Endothelial cell of umbilical vein (primary cell): ENCODE results near the gene EIF5A2. TPM values are rescaled to one million over a fixed set of nuclear protein-coding genes. Genes with fewer than 3 reads are reported as not detected.

Source experiments
- BruUV-seq: library from RNA; stranded (reverse); fragments of 400-500 nt; replicated peaks from 2 replicates; lab custom pipeline; 2021; lab: Mats Ljungman, UMichigan
- CTCF ChIA-PET: fragments of 300-600, 350-600 bp; sonication (Branson Sonifier 250); formaldehyde crosslinking; loops from one replicate; lab custom pipeline; 2021; ENCODE audit warnings: antibody characterized with exemption, inconsistent platforms; lab: Charles Lee
- POLR2A ChIA-PET: fragments of 300-600, 350-600 bp; sonication (Branson Sonifier 250); formaldehyde crosslinking; loops from one replicate; lab custom pipeline; 2021; ENCODE audit warnings: antibody characterized with exemption, inconsistent platforms; lab: Charles Lee
- DNase-seq: peaks from one replicate; pipeline ENCODE4 v3.0.0-alpha.2; 2011; ENCODE audit warnings: low read depth, low spot score
- FAIRE-seq: peaks from 2 replicates; lab custom pipeline; 2011; peaks lifted over from hg19 to GRCh38; lab: Jason Lieb, UNC
- H2AFZ ChIP-seq: 2 replicates; pipeline ENCODE4 v1.6.0; 2012; ENCODE audit warnings: low read depth, low read length, control low read depth, inconsistent platforms
- H3K27ac ChIP-seq: 2 replicates; pipeline ENCODE4 v1.5.1; 2011; ENCODE audit warnings: low read depth, mild to moderate bottlenecking, control low read depth, low read length, moderate library complexity; ENCODE audit not compliant: insufficient read depth
- H3K27me3 ChIP-seq, 2 experiments: 2 replicates each; pipeline versions ENCODE4 v1.6.0 to v1.6.1; 2011; ENCODE audit warnings: low read length in 2 of 2, mixed read lengths in 1 of 2; ENCODE audit not compliant: control insufficient read depth in 2 of 2, insufficient read depth in 2 of 2
- H3K36me3 ChIP-seq, 2 experiments: 2 replicates in 1 of 2; 3 replicates in 1 of 2; pipeline ENCODE4 v1.5.1; 2011; ENCODE audit warnings: low read length in 2 of 2, mild to moderate bottlenecking in 1 of 2, moderate library complexity in 1 of 2; ENCODE audit not compliant: control insufficient read depth in 2 of 2, insufficient read depth in 2 of 2; ENCODE audit errors: extremely low read depth in 1 of 2
- H3K4me1 ChIP-seq: 3 replicates; pipeline ENCODE4 v1.5.1; 2011; ENCODE audit warnings: mild to moderate bottlenecking, low read length; ENCODE audit not compliant: control insufficient read depth, insufficient read depth; ENCODE audit errors: extremely low read depth
- H3K4me2 ChIP-seq: 2 replicates; pipeline ENCODE4 v1.6.1; 2011; ENCODE audit warnings: low read length, control low read depth, mixed read lengths; ENCODE audit not compliant: insufficient read depth
- H3K4me3 ChIP-seq, 3 experiments: fragments of 200-600 bp in 1 of 3; sonication (generic), shearing (Covaris generic) in 1 of 3; replicated peaks in 1 of 3; 2 replicates each; pipeline ENCODE4 v1.5.1; 2011 to 2016; ENCODE audit warnings: control low read depth in 3 of 3, low read length in 3 of 3, mild to moderate bottlenecking in 2 of 3, inconsistent platforms in 1 of 3, low read depth in 1 of 3, moderate library complexity in 1 of 3; ENCODE audit not compliant: insufficient read depth in 1 of 3
- H3K79me2 ChIP-seq: 2 replicates; pipeline ENCODE4 v1.6.0; 2012; ENCODE audit warnings: low read length, inconsistent platforms; ENCODE audit not compliant: control insufficient read depth, insufficient read depth
- H3K9ac ChIP-seq: replicated peaks from 2 replicates; pipeline ENCODE3; 2011; ENCODE audit warnings: low read length, control low read depth; ENCODE audit not compliant: insufficient read depth; ENCODE audit errors: extremely low read depth
- H3K9me1 ChIP-seq: replicated peaks from 3 replicates; pipeline ENCODE4 v1.6.0; 2011; ENCODE audit warnings: mild to moderate bottlenecking, low read length; ENCODE audit not compliant: control insufficient read depth, insufficient read depth; ENCODE audit errors: extremely low read depth
- H3K9me3 ChIP-seq: replicated peaks from 2 replicates; pipeline ENCODE4 v1.5.1; 2012; ENCODE audit warnings: low read length, inconsistent platforms; ENCODE audit not compliant: control insufficient read depth, insufficient read depth
- H4K20me1 ChIP-seq: replicated peaks from 2 replicates; pipeline ENCODE3; 2011; ENCODE audit warnings: mild to moderate bottlenecking, low read length; ENCODE audit not compliant: control insufficient read depth, insufficient read depth; ENCODE audit errors: extremely low read depth
- EZH2 ChIP-seq: IDR thresholded peaks from 2 replicates; pipeline ENCODE4 v1.6.1; 2012; ENCODE audit warnings: borderline replicate concordance, low read depth, mild to moderate bottlenecking, moderate library complexity, low read length, inconsistent platforms; ENCODE audit not compliant: severe bottlenecking
- FOS ChIP-seq: IDR thresholded peaks from 2 replicates; pipeline ENCODE4 v1.6.1; 2011; ENCODE audit warnings: mild to moderate bottlenecking, low read length, moderate library complexity, borderline replicate concordance; ENCODE audit not compliant: insufficient read depth
- GATA2 ChIP-seq: IDR thresholded peaks from 2 replicates; pipeline ENCODE4 v1.7.0; 2011; ENCODE audit warnings: low read depth, mild to moderate bottlenecking, moderate library complexity, mixed read lengths, low read length; ENCODE audit not compliant: insufficient read length, insufficient read depth
- JUN ChIP-seq: IDR thresholded peaks from 2 replicates; pipeline ENCODE4 v1.6.1; 2011; ENCODE audit warnings: borderline replicate concordance, low read depth; ENCODE audit not compliant: insufficient read length, insufficient read depth
- MYC ChIP-seq: IDR thresholded peaks from one replicate; pipeline ENCODE4 v1.6.1; 2011; ENCODE audit warnings: mild to moderate bottlenecking, low read depth, low read length
- POLR2A ChIP-seq: IDR thresholded peaks from 2 replicates; pipeline ENCODE4 v1.6.1; 2012; ENCODE audit warnings: low read depth, mild to moderate bottlenecking, control low read depth, low read length
- POLR2AphosphoS5 ChIP-seq: IDR thresholded peaks from 2 replicates; pipeline ENCODE4 v1.6.1; 2012; ENCODE audit warnings: low read depth, mild to moderate bottlenecking, control low read depth, low read length, moderate library complexity; ENCODE audit not compliant: insufficient read depth
- dilution Hi-C: fragments of 300-500 bp; cut with MboI; formaldehyde crosslinking; loops from one replicate; pipeline ENCODE4 v1.15.0; 2019; ENCODE audit warnings: low sequenced_read_pairs; ENCODE audit not compliant: extremely low pct_ligation_motif_present
- intact Hi-C: fragments of 100-400 bp; cut with micrococcal nuclease; formaldehyde crosslinking; loops from one replicate; pipeline ENCODE4 v1.10.0; 2022
- polyA plus RNA-seq, 4 experiments: library from polyadenylated mRNA; depleted of rRNA in 3 of 4; stranded (reverse) in 3 of 4; unstranded in 1 of 4; fragments of >200 nt; gene quantifications; 2 replicates each; pipeline versions ENCODE4 v1.2.1 to v1.2.3, GENCODE V29; 2011 to 2012; ENCODE audit warnings: missing spikeins in 1 of 4
- total RNA-seq: library from RNA; stranded (reverse); gene quantifications from 2 replicates; pipeline ENCODE4 v1.2.3, GENCODE V29; 2021
- TF ChIP-seq, protein P1 (sequence below): IDR thresholded peaks from 2 replicates; pipeline ENCODE4 v1.6.1; 2011; ENCODE audit not compliant: insufficient read depth, insufficient read length
- TF ChIP-seq, protein P2 (sequence below), 2 donors: IDR thresholded peaks; 1 replicate in 1 of 2; 2 replicates in 1 of 2; pipeline ENCODE4 v1.5.1; 2011; ENCODE audit warnings: low read length in 2 of 2, mild to moderate bottlenecking in 2 of 2, moderate library complexity in 2 of 2, control low read depth in 1 of 2, inconsistent platforms in 1 of 2, low read depth in 1 of 2; ENCODE audit not compliant: insufficient read depth in 1 of 2; ENCODE audit errors: extremely low read depth in 1 of 2

The EIF5A2 gene
- total and polyA plus RNA-seq, 2 donors (not counting 3 experiments of a cell fraction or from before 2014, with no cell fraction given): 3.7 to 10.9 TPM

DNA sequence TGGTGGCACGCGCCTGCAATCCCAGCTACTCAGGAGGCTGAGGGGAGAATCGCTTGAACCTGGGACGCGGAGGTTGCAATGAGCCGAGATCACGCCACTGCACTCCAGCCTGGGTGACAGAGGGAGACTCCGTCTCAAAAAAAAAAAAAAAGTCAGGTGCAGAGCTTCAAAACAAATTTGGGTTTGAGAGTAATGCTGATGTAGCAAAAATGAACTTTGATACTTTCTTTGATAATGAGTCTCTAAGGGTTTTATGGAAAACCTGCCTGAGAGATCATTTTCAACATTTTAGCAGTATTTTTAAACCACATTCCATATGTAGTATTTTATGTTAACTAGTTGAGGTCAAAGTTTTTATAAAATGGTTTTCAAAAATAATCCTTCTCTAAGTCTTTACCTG lies 14.5 kb downstream of the EIF5A2 start:
- DNase-seq (no peak), FAIRE-seq (no peak)
- ChIA-PET POLR2A (no interaction called here), CTCF (interaction anchor here (1.4 kb wide), 1 partner anchor 9 kb away, joined by 3 read pairs; no protein-coding TSS in a partner anchor)
- Histone ChIP-seq H4K20me1 (no peaks in the 10 kb centered on the region), H2AFZ (no peak overlapping the region), H3K36me3 (no peaks in the 10 kb centered on the region), H3K9ac (no peak overlapping the region), H3K9me1 (no peaks in the 10 kb centered on the region), H3K79me2 (no peaks in the 10 kb centered on the region), H3K9me3 (no peaks in the 10 kb centered on the region), H3K4me1 (no peaks in the 10 kb centered on the region), H3K4me3 (no peak overlapping the region), H3K27me3 (no peaks in the 10 kb centered on the region), H3K27ac (no peak overlapping the region), H3K4me2 (no peak overlapping the region)
- no TSS peak for BruUV-seq
- intact Hi-C loops (no loop called here), dilution Hi-C loops (no loop called here)
- no peak for TF ChIP-seq EZH2
- TF ChIP-seq, protein P1, sequence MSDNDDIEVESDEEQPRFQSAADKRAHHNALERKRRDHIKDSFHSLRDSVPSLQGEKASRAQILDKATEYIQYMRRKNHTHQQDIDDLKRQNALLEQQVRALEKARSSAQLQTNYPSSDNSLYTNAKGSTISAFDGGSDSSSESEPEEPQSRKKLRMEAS: no peak
- TF ChIP-seq FOS: no peak
- TF ChIP-seq POLR2AphosphoS5: no peak
- no peak for TF ChIP-seq JUN
- no peak for TF ChIP-seq MYC
- TF ChIP-seq, protein P2, sequence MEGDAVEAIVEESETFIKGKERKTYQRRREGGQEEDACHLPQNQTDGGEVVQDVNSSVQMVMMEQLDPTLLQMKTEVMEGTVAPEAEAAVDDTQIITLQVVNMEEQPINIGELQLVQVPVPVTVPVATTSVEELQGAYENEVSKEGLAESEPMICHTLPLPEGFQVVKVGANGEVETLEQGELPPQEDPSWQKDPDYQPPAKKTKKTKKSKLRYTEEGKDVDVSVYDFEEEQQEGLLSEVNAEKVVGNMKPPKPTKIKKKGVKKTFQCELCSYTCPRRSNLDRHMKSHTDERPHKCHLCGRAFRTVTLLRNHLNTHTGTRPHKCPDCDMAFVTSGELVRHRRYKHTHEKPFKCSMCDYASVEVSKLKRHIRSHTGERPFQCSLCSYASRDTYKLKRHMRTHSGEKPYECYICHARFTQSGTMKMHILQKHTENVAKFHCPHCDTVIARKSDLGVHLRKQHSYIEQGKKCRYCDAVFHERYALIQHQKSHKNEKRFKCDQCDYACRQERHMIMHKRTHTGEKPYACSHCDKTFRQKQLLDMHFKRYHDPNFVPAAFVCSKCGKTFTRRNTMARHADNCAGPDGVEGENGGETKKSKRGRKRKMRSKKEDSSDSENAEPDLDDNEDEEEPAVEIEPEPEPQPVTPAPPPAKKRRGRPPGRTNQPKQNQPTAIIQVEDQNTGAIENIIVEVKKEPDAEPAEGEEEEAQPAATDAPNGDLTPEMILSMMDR (IDR thresholded peaks at IDR 0.05; ENCODE audit: extremely low read depth in 1 of 2, insufficient read depth in 1 of 2, low read depth in 1 of 2, low read length in 2 of 2): no peak
- no peak for TF ChIP-seq POLR2A
- no peak for TF ChIP-seq GATA2
